Epithelial cell of prostate (primary cell): ENCODE data around the gene ATP10A.
"Not testable (repeated sequence)": the region's sequence is repeated elsewhere in the genome, so short reads cannot be mapped to it uniquely, and the experiment has no call there.

Experiments
- DNase-seq: peaks from one replicate; pipeline ENCODE4 v3.0.0-alpha.2; 2011; ENCODE audit warnings: low read depth, low spot score
- H3K27ac ChIP-seq: fragments of 450-650 bp; 2 replicates; pipeline ENCODE4 v1.5.1; 2017; ENCODE audit warnings: mild to moderate bottlenecking

ATP10A gene

GRCh38 chr15:25670025-25670554 lies 193.0 kb downstream of the ATP10A start:
- no peak for DNase-seq

GRCh38 chr15:25668901-25669300 lies 194.2 kb downstream of the ATP10A start:
- H3K27ac ChIP-seq, result no peak overlapping the region
- no peak for DNase-seq

More at GRCh38 chr15:25670025-25670554, 193.0 kb downstream of the ATP10A start:
- no peak overlapping the region for H3K27ac ChIP-seq

- DNase-seq, result no peak
- H3K27ac ChIP-seq, result no peak overlapping the region
Measured at GRCh38 chr15:25668236-25668795, 194.8 kb downstream of the ATP10A start.

- no peak for DNase-seq
- no peak overlapping the region for H3K27ac ChIP-seq
Measured at GRCh38 chr15:25667829-25668228, 195.3 kb downstream of the ATP10A start.

GRCh38 chr15:25665913-25666312 lies 197.2 kb downstream of the ATP10A start:
- no peak overlapping the region for H3K27ac ChIP-seq
- DNase-seq, result no peak

- no peak overlapping the region for H3K27ac ChIP-seq
- no peak for DNase-seq
Measured at GRCh38 chr15:25664761-25665160, 198.4 kb downstream of the ATP10A start.

- no peak overlapping the region for H3K27ac ChIP-seq
- no peak for DNase-seq
Measured at GRCh38 chr15:25663515-25663914, 199.6 kb downstream of the ATP10A start.

- H3K27ac ChIP-seq, result no peak overlapping the region
- no peak for DNase-seq
Measured at GRCh38 chr15:25661898-25662297, 201.2 kb downstream of the ATP10A start.

- no peak for DNase-seq
- H3K27ac ChIP-seq, result no peak overlapping the region
Measured at GRCh38 chr15:25659251-25659650, 203.9 kb downstream of the ATP10A start.

- DNase-seq, result no peak
- no peak overlapping the region for H3K27ac ChIP-seq
Measured at GRCh38 chr15:25658560-25658959, 204.6 kb downstream of the ATP10A start.

GRCh38 chr15:25655207-25655948 lies 207.7 kb downstream of the ATP10A start:
- H3K27ac ChIP-seq, result no peak overlapping the region
- DNase-seq, result no peak

- DNase-seq, result no peak
- H3K27ac ChIP-seq, result no peak overlapping the region
Measured at GRCh38 chr15:25653371-25653770, 209.8 kb downstream of the ATP10A start.

GRCh38 chr15:25652704-25653103 lies 210.4 kb downstream of the ATP10A start:
- DNase-seq, result no peak
- H3K27ac ChIP-seq, result no peak overlapping the region

GRCh38 chr15:25649390-25649789 lies 213.7 kb downstream of the ATP10A start:
- no peak for DNase-seq
- no peak overlapping the region for H3K27ac ChIP-seq

- no peak overlapping the region for H3K27ac ChIP-seq
- DNase-seq, result no peak
Measured at GRCh38 chr15:25643120-25643519, 220.0 kb downstream of the ATP10A start.

- no peak for DNase-seq
- no peak overlapping the region for H3K27ac ChIP-seq
Measured at GRCh38 chr15:25641762-25642161, 221.4 kb downstream of the ATP10A start.

GRCh38 chr15:25641361-25641760 lies 221.8 kb downstream of the ATP10A start:
- no peak for DNase-seq
- H3K27ac ChIP-seq, result no peak overlapping the region

- DNase-seq, H3K27ac ChIP-seq: not testable (repeated sequence)
Measured at GRCh38 chr15:25640959-25641358, 222.2 kb downstream of the ATP10A start.

GRCh38 chr15:25640381-25640780 lies 222.7 kb downstream of the ATP10A start:
- no peak for DNase-seq
- H3K27ac ChIP-seq, result no peak overlapping the region

- not testable (repeated sequence) for H3K27ac ChIP-seq, DNase-seq
Measured at GRCh38 chr15:25636486-25636885, 226.6 kb downstream of the ATP10A start.

GRCh38 chr15:25635191-25635590 lies 227.9 kb downstream of the ATP10A start:
- no peak overlapping the region for H3K27ac ChIP-seq
- DNase-seq, result no peak

GRCh38 chr15:25633862-25634261 lies 229.3 kb downstream of the ATP10A start:
- no peak overlapping the region for H3K27ac ChIP-seq
- DNase-seq, result no peak
